Measurements from ENCODE around the gene TDRD12.

Gene TDRD12

DNA sequence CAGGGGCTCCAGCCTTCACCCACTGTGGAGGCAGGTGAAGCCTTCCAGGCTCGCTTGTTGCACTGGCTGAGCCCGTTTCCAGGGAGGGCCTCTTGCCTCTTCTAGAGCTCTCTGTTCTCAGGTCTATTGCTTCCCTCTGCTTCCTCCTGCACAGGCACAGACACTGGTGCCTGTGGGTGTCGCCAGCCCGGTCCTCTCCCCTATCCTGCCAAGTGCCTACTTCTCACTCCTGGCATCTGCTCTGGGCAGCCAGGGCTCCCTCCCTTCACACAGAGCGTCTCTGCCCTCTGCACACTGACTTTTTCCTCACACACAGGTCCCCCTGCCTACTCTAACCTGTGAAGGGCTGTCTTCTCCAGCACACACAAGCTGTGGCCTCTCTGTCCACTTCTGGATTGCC is 89.7 kb downstream of the TDRD12 start:
- Histone ChIP-seq H3K27me3 (no peaks in the 10 kb centered on the region), H3K27ac (no peak overlapping the region), H3K36me3 (no peaks in the 10 kb centered on the region), H3K4me3 (no peak overlapping the region), H3K9ac (no peak overlapping the region), H4K20me1 (no peaks in the 10 kb centered on the region), H3K4me2 (no peak overlapping the region), H3K9me3 (replicated peaks in 1 of 11) (no peaks in the 10 kb centered on the region), H3K4me1 (no peaks in the 10 kb centered on the region)
- TF ChIP-seq Cebpa-rat (IDR thresholded peaks at IDR 0.05): no peak

DNA sequence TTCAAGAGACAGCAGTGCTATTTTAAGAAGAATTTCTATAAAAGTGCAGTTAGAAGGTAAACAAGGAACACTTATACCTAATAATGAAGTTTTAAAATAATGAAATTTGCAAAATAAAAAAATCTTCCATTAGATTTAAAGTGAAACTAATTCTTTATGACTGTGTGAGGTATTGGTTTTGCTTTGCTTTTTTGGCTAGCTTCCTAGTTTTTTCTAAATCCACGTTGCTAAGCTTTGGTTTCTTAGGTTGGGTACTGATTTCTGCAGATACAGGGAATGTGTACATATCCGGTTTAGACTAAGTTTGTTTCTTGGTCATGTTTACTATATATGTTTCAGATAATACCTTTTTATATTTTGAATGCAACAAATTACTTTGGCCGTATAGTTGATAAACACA is 90.2 kb downstream of the TDRD12 start:
- no peaks in the 10 kb centered on the region for H3K4me1 ChIP-seq
- no peak overlapping the region for H3K4me3 ChIP-seq
- no peaks in the 10 kb centered on the region for H4K20me1 ChIP-seq
- H3K9ac ChIP-seq: no peak overlapping the region
- no peaks in the 10 kb centered on the region for H3K36me3 ChIP-seq
- H3K4me2 ChIP-seq: no peak overlapping the region
- TF ChIP-seq Cebpa-rat (IDR thresholded peaks at IDR 0.05): no peak
- no peaks in the 10 kb centered on the region for H3K27me3 ChIP-seq
- no peaks in the 10 kb centered on the region for H3K9me3 ChIP-seq (replicated peaks in 1 of 11)
- no peak overlapping the region for H3K27ac ChIP-seq

DNA sequence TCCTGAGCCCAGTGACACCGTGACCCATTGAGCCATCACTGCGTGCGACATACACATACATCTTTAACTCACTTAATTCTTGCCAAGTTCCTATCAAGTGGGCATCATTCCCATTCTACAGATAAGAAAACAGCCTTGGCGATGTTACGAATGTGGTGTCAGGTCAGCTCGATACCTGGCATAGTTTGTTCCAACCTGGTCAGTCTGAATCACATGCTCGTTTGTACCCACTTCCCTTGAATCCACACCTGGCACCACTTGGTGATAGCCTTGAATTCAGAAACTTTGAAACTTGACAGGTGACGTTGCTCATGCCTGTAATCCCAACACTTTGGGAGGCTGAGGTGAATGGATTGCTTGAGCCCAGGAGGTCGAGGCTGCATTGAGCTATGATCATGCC is 90.9 kb downstream of the TDRD12 start:
- no peak overlapping the region for H3K9ac ChIP-seq
- no peak overlapping the region for H3K4me2 ChIP-seq
- H3K27me3 ChIP-seq: no peaks in the 10 kb centered on the region
- TF ChIP-seq Cebpa-rat (IDR thresholded peaks at IDR 0.05): no peak
- H4K20me1 ChIP-seq: no peaks in the 10 kb centered on the region
- no peak overlapping the region for H3K4me3 ChIP-seq
- H3K36me3 ChIP-seq: no peaks in the 10 kb centered on the region
- H3K4me1 ChIP-seq: no peaks in the 10 kb centered on the region
- H3K9me3 ChIP-seq (replicated peaks in 1 of 11): no peaks in the 10 kb centered on the region
- H3K27ac ChIP-seq: no peak overlapping the region

- no peak for TF ChIP-seq Cebpa-rat (IDR thresholded peaks at IDR 0.05)
Observed at GRCh38 chr19:32811151-32811550, 91.6 kb downstream of the TDRD12 start.

DNA sequence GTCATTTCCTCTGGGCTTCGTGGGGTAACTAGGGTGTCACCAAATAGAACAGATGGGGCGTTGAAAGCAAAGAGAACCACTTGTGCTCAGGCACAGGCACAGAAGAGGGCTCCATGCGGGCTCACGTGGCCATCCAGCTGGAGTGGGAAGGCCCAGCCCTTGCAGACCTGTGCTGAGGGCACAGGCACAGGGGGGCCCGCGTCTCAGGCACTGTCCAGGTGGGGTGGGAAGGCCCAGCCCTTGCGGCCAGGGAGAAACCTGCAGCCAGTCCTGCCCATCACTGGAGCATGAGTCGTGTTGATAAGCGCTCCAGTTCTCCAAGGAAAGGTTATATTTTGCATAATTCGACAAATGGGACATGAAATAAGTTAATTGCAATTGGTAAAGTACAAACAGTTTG is 92.5 kb downstream of the TDRD12 start:
- no peaks in the 10 kb centered on the region for H3K9me3 ChIP-seq (replicated peaks in 1 of 11)
- no peak for TF ChIP-seq Cebpa-rat (IDR thresholded peaks at IDR 0.05)
- no peak overlapping the region for H3K4me3 ChIP-seq
- no peaks in the 10 kb centered on the region for H4K20me1 ChIP-seq
- H3K27ac ChIP-seq: no peak overlapping the region
- no peaks in the 10 kb centered on the region for H3K36me3 ChIP-seq
- H3K4me2 ChIP-seq: no peak overlapping the region
- H3K4me1 ChIP-seq: no peaks in the 10 kb centered on the region
- H3K9ac ChIP-seq: no peak overlapping the region
- no peaks in the 10 kb centered on the region for H3K27me3 ChIP-seq

More at GRCh38 chr19:32811151-32811550, 91.6 kb downstream of the TDRD12 start:
- Histone ChIP-seq H3K4me1 (no peaks in the 10 kb centered on the region), H3K9ac (no peak overlapping the region), H3K36me3 (no peaks in the 10 kb centered on the region), H3K27me3 (no peaks in the 10 kb centered on the region), H3K4me3 (no peak overlapping the region), H4K20me1 (no peaks in the 10 kb centered on the region), H3K4me2 (no peak overlapping the region), H3K27ac (no peak overlapping the region), H3K9me3 (replicated peaks in 1 of 11) (no peaks in the 10 kb centered on the region)

GRCh38 chr19:32812571-32812970 is 93.0 kb downstream of the TDRD12 start:
- Histone ChIP-seq H3K4me1 (peaks cover 0 to 5% (median 0%) of the 10 kb centered on the region in 10 experiments; a peak in 4 of 20 replicates), H3K36me3 (no peaks in the 10 kb centered on the region), H3K27me3 (no peaks in the 10 kb centered on the region)

DNA sequence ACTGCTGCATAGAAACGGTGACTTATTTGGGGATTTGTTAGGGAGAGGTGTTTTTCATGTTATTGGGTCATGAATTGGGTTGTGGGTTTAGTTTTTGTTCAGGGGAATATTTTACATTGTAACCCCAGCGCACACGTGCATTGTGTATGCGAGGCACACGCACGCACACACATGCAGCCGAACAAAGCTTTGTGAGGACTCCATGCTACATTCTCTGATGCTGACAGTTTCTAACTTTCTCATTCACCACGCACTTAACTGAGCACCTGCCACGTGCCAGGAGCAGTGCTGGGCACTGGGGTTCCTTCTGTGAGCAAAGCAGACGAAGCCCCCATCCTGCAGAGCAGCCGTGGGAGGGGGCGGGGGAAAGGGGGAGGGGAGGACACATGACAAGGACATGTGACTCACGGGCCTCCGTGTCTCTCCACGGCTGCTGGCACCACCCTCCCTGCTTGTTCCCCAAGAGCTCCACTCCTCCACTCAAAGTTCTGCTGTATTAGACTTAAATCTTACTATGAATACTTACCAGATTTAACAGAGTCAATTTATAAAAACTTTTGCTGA is 94.4 kb downstream of the TDRD12 start:
- no peaks in the 10 kb centered on the region for H3K36me3 ChIP-seq
- H3K4me2 ChIP-seq: no peak overlapping the region
- H3K27me3 ChIP-seq: no peaks in the 10 kb centered on the region
- H3K9me3 ChIP-seq (replicated peaks in 1 of 11): no peaks in the 10 kb centered on the region
- H3K9ac ChIP-seq: no peak overlapping the region
- H3K4me1 ChIP-seq: peaks cover 0 to 16% (median 8%) of the 10 kb centered on the region in 10 experiments; a peak in 7 of 20 replicates
- no peak overlapping the region for H3K27ac ChIP-seq
- H4K20me1 ChIP-seq: no peaks in the 10 kb centered on the region
- TF ChIP-seq Cebpa-rat (IDR thresholded peaks at IDR 0.05): no peak
- no peak overlapping the region for H3K4me3 ChIP-seq

More at GRCh38 chr19:32812571-32812970, 93.0 kb downstream of the TDRD12 start:
- Histone ChIP-seq H3K27ac (no peak overlapping the region), H3K9me3 (replicated peaks in 1 of 11) (no peaks in the 10 kb centered on the region), H3K9ac (no peak overlapping the region), H3K4me2 (no peak overlapping the region), H3K4me3 (no peak overlapping the region), H4K20me1 (no peaks in the 10 kb centered on the region)
- TF ChIP-seq Cebpa-rat (IDR thresholded peaks at IDR 0.05): no peak

GRCh38 chr19:32814624-32815023 is 95.1 kb downstream of the TDRD12 start:
- Histone ChIP-seq H3K9ac (no peak overlapping the region), H3K9me3 (replicated peaks in 1 of 11) (no peaks in the 10 kb centered on the region), H3K4me2 (no peak overlapping the region), H4K20me1 (no peaks in the 10 kb centered on the region), H3K4me1 (peaks cover 0 to 19% (median 12%) of the 10 kb centered on the region in 10 experiments; a peak in 16 of 20 replicates), H3K4me3 (no peak overlapping the region), H3K27ac (no peak overlapping the region), H3K36me3 (no peaks in the 10 kb centered on the region), H3K27me3 (peaks cover 0 to 3% (median 0%) of the 10 kb centered on the region in 11 experiments; a peak in 1 of 22 replicates)
- TF ChIP-seq Cebpa-rat (IDR thresholded peaks at IDR 0.05): no peak

- Histone ChIP-seq H3K4me2 (no peak overlapping the region), H3K36me3 (no peaks in the 10 kb centered on the region), H3K4me1 (peaks cover 0 to 38% (median 28%) of the 10 kb centered on the region in 10 experiments; a peak in 16 of 20 replicates), H4K20me1 (no peaks in the 10 kb centered on the region), H3K27ac (no peak overlapping the region), H3K9ac (no peak overlapping the region), H3K4me3 (no peak overlapping the region), H3K9me3 (replicated peaks in 1 of 11) (no peaks in the 10 kb centered on the region), H3K27me3 (peaks cover 0 to 10% (median 0%) of the 10 kb centered on the region in 11 experiments; a peak in 1 of 22 replicates)
- TF ChIP-seq Cebpa-rat (IDR thresholded peaks at IDR 0.05): no peak
Observed at GRCh38 chr19:32816555-32817099, 97.1 kb downstream of the TDRD12 start.
